RWPE2 (cell line): ENCODE results near the gene UCN.

Experiments
- ATAC-seq: fragments of 200-7000 bp; cut with Tn5 transposase; 3 replicates; pipeline ENCODE4 v1.9.1; 2021; ENCODE audit warnings: low read depth
- DNase-seq: peaks from one replicate; pipeline ENCODE4 v3.0.0-alpha.2; 2020; ENCODE audit warnings: low spot score
- H3K27ac ChIP-seq: fragments of 450-650 bp; 2 replicates; pipeline ENCODE4 v1.5.1; 2017; ENCODE audit warnings: mild to moderate bottlenecking; ENCODE audit not compliant: poor library complexity, severe bottlenecking
- H3K27me3 ChIP-seq: fragments of 250-450 bp; sonication (Bioruptor Pico); 2 replicates; pipeline ENCODE4 v1.5.1; 2021; ENCODE audit warnings: mild to moderate bottlenecking, moderate library complexity; ENCODE audit not compliant: insufficient read depth, poor library complexity, severe bottlenecking
- H3K36me3 ChIP-seq: fragments of 250-450 bp; sonication (Bioruptor Pico); 2 replicates; pipeline ENCODE4 v1.5.1; 2020; ENCODE audit warnings: low read depth, mild to moderate bottlenecking, moderate library complexity
- H3K4me1 ChIP-seq: fragments of 250-450 bp; sonication (Bioruptor Pico); 2 replicates; pipeline ENCODE4 v1.5.1; 2021; ENCODE audit warnings: mild to moderate bottlenecking, moderate library complexity; ENCODE audit not compliant: insufficient read depth, poor library complexity, severe bottlenecking
- H3K4me3 ChIP-seq: fragments of 250-450 bp; sonication (Bioruptor Pico); 2 replicates; pipeline ENCODE4 v1.5.1; 2021; ENCODE audit warnings: mild to moderate bottlenecking, moderate library complexity; ENCODE audit not compliant: severe bottlenecking
- H3K9me3 ChIP-seq: fragments of 250-450 bp; sonication (Bioruptor Pico); 2 replicates; pipeline ENCODE4 v1.5.1; 2021; ENCODE audit warnings: mild to moderate bottlenecking, moderate library complexity; ENCODE audit not compliant: severe bottlenecking
- TF ChIP-seq, protein P1 (sequence below): fragments of 450-650 bp; IDR thresholded peaks from one replicate; pipeline ENCODE4 v1.5.1; 2017; ENCODE audit warnings: mild to moderate bottlenecking, moderate library complexity; ENCODE audit not compliant: poor library complexity, severe bottlenecking

UCN gene, protein sequence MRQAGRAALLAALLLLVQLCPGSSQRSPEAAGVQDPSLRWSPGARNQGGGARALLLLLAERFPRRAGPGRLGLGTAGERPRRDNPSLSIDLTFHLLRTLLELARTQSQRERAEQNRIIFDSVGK

DNA sequence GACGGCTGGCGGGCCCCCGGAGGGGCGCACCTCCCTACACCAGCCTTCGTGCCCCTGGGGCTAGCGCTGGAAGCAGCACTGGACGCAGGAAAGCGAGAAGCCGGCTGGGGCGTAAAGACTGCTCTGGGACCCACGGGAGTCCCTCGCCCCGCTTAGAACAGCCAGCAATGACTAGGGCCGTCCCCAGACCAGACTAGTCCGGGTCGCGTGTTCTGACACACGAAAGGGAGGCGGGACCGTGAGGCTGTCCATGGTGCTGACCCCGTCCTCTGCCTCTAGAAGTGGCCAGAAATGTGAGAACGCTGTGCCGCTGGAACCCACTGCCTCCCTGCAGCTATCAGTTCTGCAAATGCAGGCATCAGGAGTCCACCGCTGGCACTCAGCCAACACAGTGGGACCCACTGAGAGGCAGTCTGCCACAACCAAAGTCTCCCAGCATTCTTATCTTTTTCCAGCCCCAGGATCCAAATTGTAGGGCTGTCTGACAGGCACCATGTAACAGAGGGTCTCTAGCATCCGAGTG lies at the start of gene UCN:
UCN (minus strand) TSS at position 87 of the 523 bp plus-strand sequence. CDS start 550 bp downstream, outside the sequence.
- Histone ChIP-seq H3K4me3 (no peak within 1 kb of the TSS), H3K9me3 (no peaks in the 10 kb centered on the region), H3K36me3 (no peaks in the 10 kb centered on the region), H3K27ac (no peak within 1 kb of the TSS), H3K4me1 (no peaks in the 10 kb centered on the region), H3K27me3 (peaks cover 46% of the 10 kb centered on the region)
- ATAC-seq (peak; percentile 59), DNase-seq (peak; percentile 67)
- TF ChIP-seq, protein P1, sequence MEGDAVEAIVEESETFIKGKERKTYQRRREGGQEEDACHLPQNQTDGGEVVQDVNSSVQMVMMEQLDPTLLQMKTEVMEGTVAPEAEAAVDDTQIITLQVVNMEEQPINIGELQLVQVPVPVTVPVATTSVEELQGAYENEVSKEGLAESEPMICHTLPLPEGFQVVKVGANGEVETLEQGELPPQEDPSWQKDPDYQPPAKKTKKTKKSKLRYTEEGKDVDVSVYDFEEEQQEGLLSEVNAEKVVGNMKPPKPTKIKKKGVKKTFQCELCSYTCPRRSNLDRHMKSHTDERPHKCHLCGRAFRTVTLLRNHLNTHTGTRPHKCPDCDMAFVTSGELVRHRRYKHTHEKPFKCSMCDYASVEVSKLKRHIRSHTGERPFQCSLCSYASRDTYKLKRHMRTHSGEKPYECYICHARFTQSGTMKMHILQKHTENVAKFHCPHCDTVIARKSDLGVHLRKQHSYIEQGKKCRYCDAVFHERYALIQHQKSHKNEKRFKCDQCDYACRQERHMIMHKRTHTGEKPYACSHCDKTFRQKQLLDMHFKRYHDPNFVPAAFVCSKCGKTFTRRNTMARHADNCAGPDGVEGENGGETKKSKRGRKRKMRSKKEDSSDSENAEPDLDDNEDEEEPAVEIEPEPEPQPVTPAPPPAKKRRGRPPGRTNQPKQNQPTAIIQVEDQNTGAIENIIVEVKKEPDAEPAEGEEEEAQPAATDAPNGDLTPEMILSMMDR: no peak

DNA sequence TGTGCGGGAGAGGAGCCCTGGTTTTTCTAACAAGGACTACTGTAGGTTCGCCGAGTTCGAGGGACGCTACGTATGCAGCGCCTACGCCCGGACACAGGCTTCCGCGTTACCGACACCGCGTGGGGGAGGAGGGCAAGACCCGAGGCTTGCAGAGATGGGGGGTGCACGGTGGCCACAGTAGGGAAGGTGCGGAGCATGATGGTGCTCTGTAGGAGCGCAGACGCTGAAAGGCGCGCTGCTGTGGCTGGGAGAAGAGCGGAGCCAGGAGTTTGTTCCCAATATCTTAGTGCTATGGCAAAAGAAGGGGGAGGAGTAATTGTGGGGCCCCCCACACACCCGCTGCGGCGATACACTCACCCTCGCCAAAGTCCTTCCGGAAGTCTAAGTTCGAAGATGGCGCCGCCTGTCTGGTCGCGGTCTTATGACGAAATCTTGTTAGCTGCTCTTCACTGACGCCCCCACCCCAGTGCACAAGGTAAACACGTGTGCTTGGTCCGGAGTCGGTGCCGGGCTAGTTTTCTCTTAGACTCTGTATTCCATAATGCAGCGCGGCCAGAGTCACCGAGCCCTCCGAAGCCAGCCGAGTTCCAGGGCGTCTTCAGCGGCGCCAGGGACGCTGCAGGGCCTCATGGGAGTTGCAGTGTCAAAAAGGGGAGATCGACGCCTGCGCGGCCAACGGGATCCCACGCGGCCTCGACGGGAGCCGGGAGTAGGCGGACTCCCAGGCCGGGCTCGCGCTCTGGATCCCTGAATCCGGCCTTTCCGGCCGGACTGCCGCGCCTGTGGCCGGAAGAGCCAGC lies 48.3 kb upstream of the UCN start, which contains the start of gene GTF3C2:
GTF3C2 (minus strand) TSS at position 383 of the 800 bp plus-strand sequence. CDS start 13,210 bp downstream, outside the sequence.
- Histone ChIP-seq H3K27ac (peak within 1 kb of the TSS; percentile 79), H3K4me3 (peak within 1 kb of the TSS; percentile 79), H3K36me3 (peaks cover 21% of the 10 kb centered on the region; the same call in 1 of the 2 replicates), H3K9me3 (no peaks in the 10 kb centered on the region), H3K27me3 (no peaks in the 10 kb centered on the region), H3K4me1 (peaks cover 12% of the 10 kb centered on the region)
- peak; percentile 93 for ATAC-seq
- TF ChIP-seq, protein P1: no peak
- DNase-seq: peak; percentile 96

DNA sequence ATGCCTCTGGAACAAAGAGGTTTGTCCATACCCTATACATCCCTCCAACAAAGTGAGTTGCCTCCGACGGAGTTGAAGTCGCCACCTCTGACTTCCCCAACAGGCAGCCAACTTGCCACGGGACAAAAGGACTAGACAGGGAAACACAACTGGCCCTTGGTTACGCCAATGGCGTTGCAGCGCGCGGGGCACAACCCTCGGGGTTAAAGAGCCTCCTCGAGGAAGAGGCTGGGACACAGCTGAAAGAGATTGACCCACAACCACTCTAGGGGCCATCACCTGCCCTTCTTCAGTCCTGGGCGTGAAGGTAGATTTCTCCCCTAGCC lies 47.8 kb upstream of the UCN start:
- no peaks in the 10 kb centered on the region for H3K9me3 ChIP-seq
- DNase-seq: no peak
- peak overlapping the region; percentile 79 for H3K27ac ChIP-seq
- peak; percentile 18 for ATAC-seq
- H3K4me1 ChIP-seq: peaks cover 12% of the 10 kb centered on the region
- peaks cover 21% of the 10 kb centered on the region; the same call in 1 of the 2 replicates for H3K36me3 ChIP-seq
- H3K27me3 ChIP-seq: no peaks in the 10 kb centered on the region
- TF ChIP-seq, protein P1: no peak
- peak overlapping the region; percentile 79 for H3K4me3 ChIP-seq

DNA sequence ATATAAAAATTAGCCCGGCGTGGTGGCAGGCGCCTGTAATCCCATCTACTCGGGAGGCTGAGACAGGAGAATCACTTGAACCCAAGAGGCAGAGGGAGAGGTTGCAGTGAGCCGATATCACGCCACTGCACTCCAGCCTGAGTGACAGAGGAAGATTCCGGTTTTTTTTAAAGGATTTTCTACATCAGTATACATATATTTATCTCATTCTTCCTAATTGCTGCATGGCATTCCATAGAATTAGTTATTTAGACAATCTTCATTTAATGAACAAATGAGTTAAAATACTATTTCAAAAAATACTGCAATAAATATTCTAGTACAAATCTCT lies 46.3 kb upstream of the UCN start:
- Histone ChIP-seq H3K4me3 (no peak overlapping the region), H3K27ac (peak overlapping the region; percentile 15)
- TF ChIP-seq, protein P1: no peak

More for the DNA sequence above, 46.3 kb upstream of the UCN start:
- Histone ChIP-seq H3K36me3 (peaks cover 26% of the 10 kb centered on the region), H3K9me3 (no peaks in the 10 kb centered on the region), H3K4me1 (peaks cover 12% of the 10 kb centered on the region), H3K27me3 (no peaks in the 10 kb centered on the region)
- DNase-seq (no peak), ATAC-seq (no peak)
